T follicular helper cell (primary cell): ENCODE data around the gene ZBED1.
"Not testable (repeated sequence)": the region's sequence is repeated elsewhere in the genome, so short reads cannot be mapped to it uniquely, and the experiment has no call there.

ENCODE experiments used
- DNase-seq: peaks from one replicate; pipeline ENCODE4 v3.0.0-alpha.2; 2020; ENCODE audit warnings: low read depth

ZBED1 gene

DNA sequence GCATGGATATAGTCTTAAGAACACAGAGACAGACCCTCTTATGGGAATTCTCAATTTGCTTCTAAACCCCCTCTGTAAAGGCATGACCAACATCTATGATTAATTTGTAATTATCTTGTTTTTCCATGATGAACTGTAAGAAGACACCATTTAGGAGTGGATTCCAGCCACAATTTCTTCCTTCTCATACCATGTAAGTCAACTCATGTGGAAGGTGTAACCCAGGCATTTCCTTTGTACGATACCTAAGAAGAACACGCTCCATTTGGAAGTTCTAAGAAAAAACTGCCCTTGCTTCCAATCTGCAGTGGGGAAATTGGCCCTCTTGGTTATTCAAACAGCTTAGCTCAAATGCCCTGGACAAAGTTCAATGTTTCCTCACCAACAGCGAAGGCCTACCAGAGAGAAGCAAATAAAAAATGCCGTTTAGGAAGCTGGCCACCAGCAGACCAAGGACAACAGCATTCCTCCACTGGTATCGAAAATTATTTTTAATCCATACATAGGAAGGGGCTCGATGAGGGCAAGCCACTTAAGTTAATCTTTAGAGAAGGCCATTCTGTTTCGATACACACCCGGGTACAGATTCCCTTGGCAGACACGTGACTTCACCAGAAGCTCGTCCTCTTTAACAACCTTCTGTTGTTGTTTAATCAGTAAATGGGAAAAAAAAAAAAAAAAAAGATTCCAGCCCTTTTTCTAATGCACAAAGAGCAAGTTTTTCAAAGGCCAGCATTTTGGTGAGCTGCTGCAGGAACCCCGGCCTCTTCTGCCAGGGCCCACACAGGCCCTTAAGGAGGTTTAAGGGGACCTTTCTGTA, 2.6 kb downstream of the ZBED1 start:
- DNase-seq, result no peak

DNA sequence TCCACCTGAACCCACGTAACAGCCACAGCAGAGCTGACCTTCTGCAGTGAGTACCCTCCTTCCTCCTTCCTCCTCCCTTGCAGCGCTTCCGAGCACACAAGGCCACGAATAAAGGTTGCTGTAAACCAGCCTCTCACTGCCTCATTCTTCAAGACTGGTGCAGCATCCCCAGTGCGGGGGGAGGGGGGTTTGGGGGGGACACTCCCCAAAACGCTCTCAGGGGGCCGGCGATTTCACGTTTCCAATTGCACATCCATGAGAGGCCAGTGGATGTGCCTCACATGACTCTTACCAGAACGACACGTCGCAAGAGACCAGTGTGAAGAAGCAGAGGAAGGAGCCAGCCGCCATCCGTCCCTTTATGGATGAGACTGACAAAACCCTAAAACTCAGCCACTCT, 5.2 kb downstream of the ZBED1 start:
- no peak for DNase-seq

DNA sequence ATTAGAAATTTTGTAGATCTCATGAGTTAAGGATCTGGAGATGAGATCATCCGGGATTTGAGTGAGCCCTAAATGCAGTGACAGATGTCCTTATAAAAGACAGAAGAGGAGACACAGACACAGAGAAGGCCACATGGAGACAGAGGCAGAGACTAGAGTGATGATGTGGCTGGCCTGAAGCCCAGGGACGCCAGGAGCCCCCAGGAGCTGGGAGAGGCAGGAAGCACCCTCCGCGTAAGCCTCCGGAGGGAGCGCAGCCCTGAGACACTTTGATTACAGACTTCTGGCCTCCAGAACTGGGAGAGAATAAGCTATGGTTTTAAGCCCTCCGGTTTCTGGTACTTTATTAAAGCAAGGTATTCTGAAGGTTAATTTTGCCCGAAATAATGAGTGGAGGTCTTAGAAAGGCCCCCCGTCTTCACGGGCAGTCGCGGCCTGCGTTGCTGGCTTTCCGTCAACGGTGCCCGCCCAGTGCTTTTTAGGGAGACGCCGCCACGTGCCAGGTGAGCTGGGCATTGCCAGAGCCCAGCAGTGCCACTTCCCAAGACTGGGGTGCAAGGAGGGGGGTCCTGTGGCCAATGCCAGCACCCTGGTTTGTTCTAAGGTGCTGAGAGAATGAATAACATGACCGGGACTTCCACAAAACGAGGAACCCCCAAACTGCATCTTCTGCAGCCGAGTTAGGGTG, 8.1 kb downstream of the ZBED1 start:
- no peak for DNase-seq

DNA sequence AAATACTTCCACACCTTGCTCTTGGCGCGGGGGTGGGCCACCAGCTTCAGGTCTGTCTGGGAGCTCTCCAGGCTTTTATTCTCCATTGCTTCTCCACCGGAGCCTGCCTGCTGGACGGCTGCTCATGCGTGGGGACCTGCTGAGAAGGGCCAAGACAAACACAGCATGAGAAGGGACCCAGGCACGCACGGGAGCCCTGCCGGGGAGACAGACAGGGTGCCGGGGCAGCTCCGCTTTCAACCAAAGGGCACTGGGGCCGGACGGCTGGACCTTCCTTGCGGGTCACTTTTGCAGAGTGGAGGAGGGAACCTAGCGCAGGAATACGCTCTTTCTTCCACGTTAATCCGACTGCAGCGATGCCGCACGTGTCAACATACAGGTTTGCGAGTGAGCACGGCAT, 10.1 kb downstream of the ZBED1 start:
- DNase-seq, result no peak

GRCh38 chrX:2489446-2490445, 11.0 kb downstream of the ZBED1 start:
- DNase-seq, result no peak

- DNase-seq, result no peak
Measured at GRCh38 chrX:2488621-2489285, 12.0 kb downstream of the ZBED1 start.

- DNase-seq, result no peak
Measured at GRCh38 chrX:2487366-2487765, 13.4 kb downstream of the ZBED1 start.

- no peak for DNase-seq
Measured at GRCh38 chrX:2486476-2487133, 14.2 kb downstream of the ZBED1 start.

GRCh38 chrX:2485789-2486345, 14.9 kb downstream of the ZBED1 start:
- DNase-seq, result no peak

DNA sequence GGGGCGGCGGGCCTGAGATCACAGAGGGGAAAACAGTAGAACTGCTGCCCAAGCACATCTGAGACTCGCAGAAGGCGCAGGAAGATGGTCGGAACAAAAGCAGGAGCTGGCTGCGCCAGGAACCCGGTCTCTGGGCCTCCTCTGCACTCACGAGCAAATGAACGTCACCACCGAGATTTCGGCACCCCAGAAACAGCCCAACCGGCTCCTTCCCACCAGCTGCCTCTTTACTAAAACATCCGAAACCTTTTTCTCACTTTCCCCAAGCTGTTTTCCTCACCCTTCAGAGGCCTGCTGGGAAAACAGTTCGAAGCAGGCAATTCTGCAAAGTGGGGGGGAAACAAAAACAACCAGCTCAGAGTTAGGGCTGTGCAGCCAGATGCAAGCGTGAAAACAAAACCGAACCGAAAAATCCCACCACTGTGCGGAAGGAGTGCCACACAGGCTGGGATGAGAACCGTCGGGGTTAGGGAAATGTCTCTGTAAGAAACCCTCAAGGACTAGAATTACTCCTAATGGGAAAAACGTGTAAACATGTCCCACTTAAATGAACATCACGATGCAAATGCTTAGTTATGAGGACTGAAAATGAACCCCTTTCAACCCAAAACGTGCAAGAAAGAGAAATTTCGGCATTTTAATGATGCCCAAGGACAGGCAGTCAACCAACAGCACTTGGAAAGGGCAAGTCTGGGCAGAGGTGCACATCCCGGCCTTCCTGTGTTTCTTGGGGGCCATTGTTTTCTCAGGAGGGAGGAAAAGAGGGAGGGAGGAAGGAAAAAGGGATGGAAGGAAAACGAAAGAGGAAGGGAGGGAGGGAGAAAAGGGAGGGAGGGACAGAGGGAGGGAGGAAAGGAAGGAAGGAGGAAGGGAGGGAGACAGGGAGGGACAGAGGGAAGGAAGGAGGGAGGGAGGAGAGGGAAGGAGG, 15.8 kb downstream of the ZBED1 start:
- no peak for DNase-seq

GRCh38 chrX:2484256-2484655, 16.5 kb downstream of the ZBED1 start:
- DNase-seq, result no peak

DNA sequence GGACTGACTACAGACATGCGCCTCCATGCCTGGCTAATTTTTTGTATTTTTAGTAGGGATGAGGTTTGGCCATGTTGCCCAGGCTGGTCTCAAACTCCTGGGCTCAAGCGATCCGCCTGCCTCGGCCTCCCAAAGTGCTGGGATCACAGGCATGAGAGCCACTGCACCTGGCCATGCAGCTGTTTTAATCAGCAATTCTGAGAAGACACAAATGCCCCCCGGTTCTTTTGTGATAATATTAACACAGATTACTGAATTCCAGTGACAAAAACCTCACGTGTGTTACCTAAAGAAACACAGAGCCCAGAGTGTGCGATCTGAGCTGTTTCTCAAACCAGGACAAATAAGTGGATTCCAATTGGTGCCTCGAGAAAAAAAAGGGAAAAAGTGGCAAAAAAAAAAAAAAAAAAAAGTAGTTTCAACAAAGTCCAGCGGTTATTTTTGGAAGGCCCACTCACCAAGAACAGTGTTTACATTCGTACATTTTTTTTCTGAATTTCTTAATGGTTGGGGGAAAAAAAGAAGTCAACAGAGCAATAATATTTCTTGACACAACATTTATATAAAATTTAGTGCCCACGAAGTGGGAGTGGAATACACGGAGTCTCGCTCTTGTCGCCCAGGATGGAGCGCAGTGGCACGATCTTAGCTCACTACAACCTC, 17.2 kb downstream of the ZBED1 start:
- DNase-seq, result no peak

GRCh38 chrX:2481597-2481996, 19.2 kb downstream of the ZBED1 start:
- DNase-seq, result not testable (repeated sequence)

- not testable (repeated sequence) for DNase-seq
Measured at GRCh38 chrX:2479982-2480381, 20.8 kb downstream of the ZBED1 start.

GRCh38 chrX:2479420-2479780, 21.4 kb downstream of the ZBED1 start:
- DNase-seq, result no peak

DNA sequence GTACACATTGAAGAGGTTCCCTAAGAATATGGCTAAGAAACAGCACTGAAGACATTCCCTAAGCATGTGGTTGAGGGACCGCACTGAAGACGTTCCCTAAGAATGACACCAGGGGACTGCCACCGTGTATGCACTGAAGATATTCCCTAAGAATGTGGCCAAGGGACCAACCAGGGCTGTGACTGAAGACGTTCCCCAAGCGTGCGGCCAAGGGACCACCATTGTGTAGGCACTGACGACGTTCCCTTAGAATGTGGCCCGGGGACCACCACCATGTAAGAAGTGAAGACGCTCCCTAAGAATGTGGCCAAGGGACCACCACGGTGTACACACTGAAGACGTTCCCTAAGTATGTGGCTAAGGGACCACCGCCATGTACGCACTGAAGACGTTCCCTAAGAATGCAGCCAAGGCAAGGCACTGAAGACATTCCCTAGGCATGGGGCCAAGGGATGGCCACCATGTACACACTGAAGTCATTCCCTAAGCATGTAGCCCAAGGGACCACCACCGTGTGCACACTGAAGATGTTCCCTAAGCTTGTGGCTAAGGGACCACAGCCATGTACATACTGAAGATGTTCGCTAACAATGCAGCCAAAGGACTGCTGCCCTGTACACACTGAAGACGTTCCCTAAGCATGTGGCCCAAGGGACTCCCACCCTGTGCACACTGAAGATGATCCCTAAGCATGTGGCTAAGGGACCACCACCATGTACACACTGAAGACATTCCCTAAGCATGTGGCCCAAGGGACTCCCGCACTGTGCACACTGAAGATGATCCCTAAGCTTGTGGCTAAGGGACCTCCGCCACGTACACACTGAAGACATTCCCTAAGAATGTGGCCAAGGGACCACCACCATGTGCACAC, 22.0 kb downstream of the ZBED1 start:
- DNase-seq, result no peak

GRCh38 chrX:2477313-2477712, 23.5 kb downstream of the ZBED1 start:
- DNase-seq, result not testable (repeated sequence)
